ENCODE data around the gene PANK2.

DNA sequence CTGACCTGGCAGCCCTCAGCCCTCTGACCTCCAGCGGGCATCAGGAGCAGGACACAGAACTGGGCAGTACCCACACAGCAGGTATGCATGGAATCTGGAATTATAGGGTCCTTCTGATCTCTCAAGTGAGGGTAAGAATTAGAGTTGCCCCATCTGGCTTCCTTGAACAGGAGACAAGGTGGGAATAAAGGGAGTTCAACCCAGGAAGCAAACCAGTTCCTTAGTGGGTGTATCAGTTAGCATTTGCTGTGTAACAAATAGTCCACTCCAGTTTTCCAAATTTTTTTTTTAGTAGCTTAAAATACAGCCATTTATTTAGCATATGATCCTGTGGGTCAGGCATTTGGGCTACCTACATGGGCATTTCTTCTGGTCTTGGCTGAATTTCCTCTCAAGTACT lies 26.9 kb upstream of the PANK2 start:
- TF ChIP-seq, protein P1, sequence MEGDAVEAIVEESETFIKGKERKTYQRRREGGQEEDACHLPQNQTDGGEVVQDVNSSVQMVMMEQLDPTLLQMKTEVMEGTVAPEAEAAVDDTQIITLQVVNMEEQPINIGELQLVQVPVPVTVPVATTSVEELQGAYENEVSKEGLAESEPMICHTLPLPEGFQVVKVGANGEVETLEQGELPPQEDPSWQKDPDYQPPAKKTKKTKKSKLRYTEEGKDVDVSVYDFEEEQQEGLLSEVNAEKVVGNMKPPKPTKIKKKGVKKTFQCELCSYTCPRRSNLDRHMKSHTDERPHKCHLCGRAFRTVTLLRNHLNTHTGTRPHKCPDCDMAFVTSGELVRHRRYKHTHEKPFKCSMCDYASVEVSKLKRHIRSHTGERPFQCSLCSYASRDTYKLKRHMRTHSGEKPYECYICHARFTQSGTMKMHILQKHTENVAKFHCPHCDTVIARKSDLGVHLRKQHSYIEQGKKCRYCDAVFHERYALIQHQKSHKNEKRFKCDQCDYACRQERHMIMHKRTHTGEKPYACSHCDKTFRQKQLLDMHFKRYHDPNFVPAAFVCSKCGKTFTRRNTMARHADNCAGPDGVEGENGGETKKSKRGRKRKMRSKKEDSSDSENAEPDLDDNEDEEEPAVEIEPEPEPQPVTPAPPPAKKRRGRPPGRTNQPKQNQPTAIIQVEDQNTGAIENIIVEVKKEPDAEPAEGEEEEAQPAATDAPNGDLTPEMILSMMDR (IDR thresholded peaks at IDR 0.05; ENCODE audit: insufficient read depth, low read depth, low read length) = no peak
- no peak for TF ChIP-seq EZH2 (IDR thresholded peaks at IDR 0.05; ENCODE audit: insufficient read depth, low read length)
